Mucosa of descending colon (tissue), 3 donors: ENCODE data around the gene PDAP1. TPM values are rescaled to one million over a fixed set of nuclear protein-coding genes. Genes with fewer than 3 reads are reported as not detected.

Experiments used
- ATAC-seq: fragments of 200-7000 bp; cut with Tn5 transposase; one replicate; pipeline ENCODE4 v1.9.1; 2020; ENCODE audit warnings: mild to moderate bottlenecking, moderate library complexity
- DNase-seq, 3 donors: peaks; one replicate each; pipeline ENCODE4 v3.0.0-alpha.2; 2020
- H3K36me3 ChIP-seq: fragments of 200-600 bp; one replicate; pipeline ENCODE4 v1.8.0; 2021; ENCODE audit warnings: low read depth, mild to moderate bottlenecking
- H3K4me1 ChIP-seq: fragments of 200-600 bp; one replicate; pipeline ENCODE4 v1.8.0; 2021; ENCODE audit warnings: low read depth, mild to moderate bottlenecking
- H3K4me3 ChIP-seq: fragments of 200-600 bp; one replicate; pipeline ENCODE4 v1.8.0; 2021; ENCODE audit warnings: mild to moderate bottlenecking
- H3K9me3 ChIP-seq: fragments of 200-600 bp; one replicate; pipeline ENCODE4 v1.8.0; 2021; ENCODE audit warnings: mild to moderate bottlenecking
- intact Hi-C, 2 donors: fragments of 100-400 bp; cut with DNase I in 1 of 2; cut with micrococcal nuclease in 1 of 2; formaldehyde crosslinking; loops; one replicate each; pipeline versions ENCODE4 v1.11.0 to v1.11.1; 2022; cut with DNase I, micrococcal nuclease
- total RNA-seq, 3 donors: library from RNA; stranded (reverse); fragmentation: NEBNext Ultra II Directional in 2 of 3; extraction: Animal tissue kit (Norgen Biotek cat#: 25700) in 2 of 3; gene quantifications; one replicate each; pipeline versions ENCODE4 v1.2.1 to v1.2.4, GENCODE V29; 2021 to 2023
- TF ChIP-seq, protein P1 (sequence below): fragments of 200-600 bp; IDR thresholded peaks from one replicate; pipeline ENCODE4 v1.8.0; 2022; ENCODE audit warnings: antibody characterized with exemption, mild to moderate bottlenecking
- donor health status: DM: no; HTN: no; CAD: no; lungs with moderate emphysema.
- donor health status: DM: no; HTN: no; CAD: no.
- donor health status: DM: no; HTN: yes; CAD: no.

PDAP1 gene
- total RNA-seq, 3 donors from 2014 or later: 72.8 to 90.9 (median 90.7) TPM

DNA sequence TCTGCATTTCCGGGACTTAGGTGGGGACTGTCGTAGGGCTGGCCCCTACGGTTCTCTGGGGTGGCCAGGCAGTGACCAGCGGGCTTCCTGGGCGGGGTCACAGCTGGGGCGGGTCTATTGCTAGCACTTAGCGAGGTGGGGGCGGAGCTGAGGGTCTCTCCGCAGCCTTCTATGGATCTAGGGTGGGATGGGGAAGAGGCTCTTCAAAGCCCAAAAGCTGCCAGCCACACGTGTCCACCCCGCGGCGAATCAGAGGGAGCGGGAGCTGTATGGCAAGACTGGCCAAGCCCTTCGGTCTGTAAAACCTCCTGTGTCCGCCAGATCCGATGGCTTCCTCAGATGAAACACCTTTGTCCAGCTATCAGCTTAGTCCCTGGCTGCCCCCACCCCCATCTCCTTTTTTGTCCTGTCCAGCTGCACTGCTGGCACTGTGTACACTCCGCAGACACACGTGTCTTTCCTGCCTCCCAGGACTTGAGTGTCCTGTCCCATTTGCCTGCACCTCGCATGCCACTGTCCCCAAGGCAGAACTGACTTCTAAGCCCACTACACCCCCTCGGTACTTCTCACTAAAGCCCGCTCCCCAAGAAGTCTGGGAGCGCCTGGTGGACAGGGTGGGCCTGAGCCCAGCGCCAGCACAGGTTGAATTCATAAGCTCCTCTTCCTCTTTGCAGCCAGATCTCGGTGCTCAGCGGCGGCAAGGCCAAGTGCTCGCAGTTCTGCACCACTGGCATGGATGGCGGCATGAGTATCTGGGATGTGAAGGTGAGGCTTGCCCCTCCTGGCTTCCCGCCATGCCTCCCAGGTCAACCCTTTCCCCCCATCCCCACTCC is 14.8 kb downstream of the PDAP1 start:
- no peaks in the 10 kb centered on the region for H3K36me3 ChIP-seq
- ATAC-seq: peak; percentile 50

DNA sequence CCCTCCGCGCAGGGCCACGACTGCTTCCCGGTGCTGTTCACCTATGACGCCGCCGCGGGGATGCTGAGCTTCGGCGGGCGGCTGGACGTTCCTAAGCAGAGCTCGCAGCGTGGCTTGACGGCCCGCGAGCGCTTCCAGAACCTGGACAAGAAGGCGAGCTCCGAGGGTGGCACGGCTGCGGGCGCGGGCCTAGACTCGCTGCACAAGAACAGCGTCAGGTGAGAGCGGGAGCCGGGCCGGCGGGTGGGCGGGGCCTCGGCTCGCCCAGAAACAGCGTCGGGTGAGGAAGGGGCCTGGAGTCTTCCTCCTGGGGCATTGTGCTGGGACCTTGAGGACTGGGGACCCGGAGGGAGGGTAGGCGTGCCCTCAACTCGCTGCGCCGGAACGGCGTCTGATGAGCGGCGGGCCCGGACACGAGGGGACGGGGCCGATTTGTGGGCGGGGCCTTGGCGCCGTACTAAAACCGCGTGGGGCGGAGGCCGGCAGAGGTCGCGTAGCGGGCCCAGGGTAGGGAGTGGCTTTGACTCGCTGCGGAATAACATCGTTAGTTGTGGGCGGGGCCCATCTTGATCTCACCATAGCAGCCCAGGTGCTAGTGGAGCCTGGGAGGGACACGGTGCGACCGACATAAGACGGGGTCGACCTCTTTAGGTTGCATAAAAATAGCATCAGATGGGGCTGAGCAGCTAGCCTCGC is 15.6 kb downstream of the PDAP1 start:
- no peaks in the 10 kb centered on the region for H3K9me3 ChIP-seq
- peak overlapping the region; percentile 17 for H3K4me3 ChIP-seq
- ATAC-seq (peak; percentile 92), DNase-seq (peak; percentile 92 to 93 (median 93))
- no peaks in the 10 kb centered on the region for H3K36me3 ChIP-seq
- H3K4me1 ChIP-seq: peaks cover 21% of the 10 kb centered on the region
- TF ChIP-seq, protein P1, sequence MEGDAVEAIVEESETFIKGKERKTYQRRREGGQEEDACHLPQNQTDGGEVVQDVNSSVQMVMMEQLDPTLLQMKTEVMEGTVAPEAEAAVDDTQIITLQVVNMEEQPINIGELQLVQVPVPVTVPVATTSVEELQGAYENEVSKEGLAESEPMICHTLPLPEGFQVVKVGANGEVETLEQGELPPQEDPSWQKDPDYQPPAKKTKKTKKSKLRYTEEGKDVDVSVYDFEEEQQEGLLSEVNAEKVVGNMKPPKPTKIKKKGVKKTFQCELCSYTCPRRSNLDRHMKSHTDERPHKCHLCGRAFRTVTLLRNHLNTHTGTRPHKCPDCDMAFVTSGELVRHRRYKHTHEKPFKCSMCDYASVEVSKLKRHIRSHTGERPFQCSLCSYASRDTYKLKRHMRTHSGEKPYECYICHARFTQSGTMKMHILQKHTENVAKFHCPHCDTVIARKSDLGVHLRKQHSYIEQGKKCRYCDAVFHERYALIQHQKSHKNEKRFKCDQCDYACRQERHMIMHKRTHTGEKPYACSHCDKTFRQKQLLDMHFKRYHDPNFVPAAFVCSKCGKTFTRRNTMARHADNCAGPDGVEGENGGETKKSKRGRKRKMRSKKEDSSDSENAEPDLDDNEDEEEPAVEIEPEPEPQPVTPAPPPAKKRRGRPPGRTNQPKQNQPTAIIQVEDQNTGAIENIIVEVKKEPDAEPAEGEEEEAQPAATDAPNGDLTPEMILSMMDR: no peak
- intact Hi-C loops: no loop called here

More for the DNA sequence above, 14.8 kb downstream of the PDAP1 start:
- TF ChIP-seq, protein P1: no peak
- H3K9me3 ChIP-seq: no peaks in the 10 kb centered on the region
- DNase-seq: peak in 1 of 3 donors; percentile 76
- H3K4me1 ChIP-seq: peaks cover 21% of the 10 kb centered on the region
- intact Hi-C loops: no loop called here
- no peak overlapping the region for H3K4me3 ChIP-seq

DNA sequence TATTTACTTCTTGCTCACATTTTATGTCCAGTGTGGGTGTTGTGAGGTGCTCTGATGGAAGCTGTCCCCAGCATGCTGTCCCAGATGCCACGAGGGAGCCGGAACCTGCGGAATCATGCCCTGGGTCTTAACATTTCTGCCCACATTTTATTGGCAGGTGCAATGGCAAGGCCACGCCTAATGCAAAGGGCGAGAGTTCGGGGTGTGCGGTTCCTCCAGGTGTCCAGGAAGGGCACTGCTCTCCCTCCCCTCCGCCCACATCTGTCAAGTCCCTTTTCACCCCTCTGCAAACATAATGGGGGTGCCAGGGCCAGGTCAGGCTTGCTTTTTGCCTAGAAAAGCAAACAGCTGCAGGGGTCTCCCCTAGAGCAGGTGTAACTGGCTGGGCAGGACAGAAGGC is 16.4 kb downstream of the PDAP1 start:
- Histone ChIP-seq H3K9me3 (no peaks in the 10 kb centered on the region), H3K4me3 (no peak overlapping the region), H3K4me1 (peaks cover 21% of the 10 kb centered on the region), H3K36me3 (no peaks in the 10 kb centered on the region)
- ATAC-seq (peak; percentile 50), DNase-seq (peak in 2 of 3 donors; percentile 51 to 69)
- TF ChIP-seq, protein P1: no peak
- intact Hi-C loops: no loop called here

DNA sequence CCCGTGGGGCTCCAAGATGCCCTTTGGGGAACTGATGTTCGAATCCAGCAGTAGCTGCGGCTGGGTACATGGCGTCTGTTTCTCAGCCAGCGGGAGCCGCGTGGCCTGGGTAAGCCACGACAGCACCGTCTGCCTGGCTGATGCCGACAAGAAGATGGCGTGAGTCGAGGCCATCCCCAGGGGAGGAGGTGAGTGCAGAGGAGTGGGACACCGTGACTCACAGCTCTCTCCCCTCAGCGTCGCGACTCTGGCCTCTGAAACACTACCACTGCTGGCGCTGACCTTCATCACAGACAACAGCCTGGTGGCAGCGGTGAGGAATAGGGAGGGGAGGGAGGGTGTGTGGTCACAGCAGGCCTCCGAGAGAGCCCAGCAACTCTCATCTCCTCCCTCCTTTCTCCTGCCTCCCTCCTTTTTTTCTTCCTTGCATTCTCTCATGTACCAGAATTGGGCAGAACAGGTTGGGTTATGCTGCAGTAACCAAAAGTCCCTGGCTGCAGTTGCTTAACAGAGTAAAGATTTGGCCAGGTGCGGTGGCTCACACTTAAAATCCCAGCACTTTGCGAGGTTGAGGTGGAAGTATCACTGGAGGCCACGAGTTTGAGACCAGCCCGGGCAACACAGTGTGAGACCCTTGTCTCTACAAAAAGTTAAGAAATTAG is 17.3 kb downstream of the PDAP1 start:
- DNase-seq: no peak
- no peaks in the 10 kb centered on the region for H3K36me3 ChIP-seq
- intact Hi-C loops: no loop called here

DNA sequence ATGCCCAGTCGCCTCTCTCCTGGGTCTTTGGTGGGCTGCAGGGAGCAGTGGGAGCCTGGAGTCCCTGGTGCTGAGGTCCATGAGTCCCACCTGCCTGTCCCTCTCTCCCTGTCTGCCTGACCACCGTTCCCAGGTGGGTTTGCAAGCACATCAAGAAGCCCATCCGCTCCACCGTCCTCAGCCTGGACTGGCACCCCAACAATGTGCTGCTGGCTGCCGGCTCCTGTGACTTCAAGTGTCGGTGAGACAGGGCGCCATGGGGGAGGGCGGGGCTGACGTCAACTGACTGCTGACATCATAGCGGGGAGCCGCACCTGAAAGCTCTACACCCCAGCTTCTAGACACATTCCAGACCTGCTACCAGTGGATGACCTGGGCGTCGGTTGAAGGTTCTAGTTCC is 18.6 kb downstream of the PDAP1 start:
- no peak overlapping the region for H3K4me3 ChIP-seq
- no peaks in the 10 kb centered on the region for H3K9me3 ChIP-seq
- TF ChIP-seq, protein P1: no peak
- peaks cover 21% of the 10 kb centered on the region for H3K4me1 ChIP-seq
- no peaks in the 10 kb centered on the region for H3K36me3 ChIP-seq
- DNase-seq (no peak), ATAC-seq (no peak)
- intact Hi-C loops: no loop called here

More for the DNA sequence above, 17.3 kb downstream of the PDAP1 start:
- Histone ChIP-seq H3K9me3 (no peaks in the 10 kb centered on the region), H3K4me1 (peaks cover 21% of the 10 kb centered on the region), H3K4me3 (no peak overlapping the region)
- TF ChIP-seq, protein P1: no peak
- ATAC-seq: no peak
